GM23338 (cell line): ENCODE data around the gene PYY. TPM values are rescaled to one million over a fixed set of nuclear protein-coding genes. Genes with fewer than 3 reads are reported as not detected.

Experiments
- ATAC-seq: fragments of 200-7000 bp; cut with Tn5 transposase; 3 replicates; pipeline ENCODE4 v1.9.1; 2020
- DNase-seq: peaks from one replicate; pipeline ENCODE4 v3.0.0-alpha.2; 2015; ENCODE audit warnings: low spot score
- H2AFZ ChIP-seq: fragments of 200-600 bp; sonication (generic); 2 replicates; pipeline ENCODE4 v1.8.0; 2016; ENCODE audit warnings: antibody characterized with exemption, mild to moderate bottlenecking, moderate library complexity
- H3F3A ChIP-seq: fragments of 200-600 bp; sonication (generic); replicated peaks from 2 replicates; pipeline ENCODE4 v1.8.0; 2017; ENCODE audit warnings: antibody characterized with exemption, mixed run types, low read depth
- H3K27ac ChIP-seq: fragments of 200-600 bp; sonication (generic); 2 replicates; pipeline ENCODE4 v1.6.1; 2016; ENCODE audit warnings: low read depth
- H3K27me3 ChIP-seq: fragments of 200-600 bp; sonication (generic); 2 replicates; pipeline ENCODE4 v1.8.0; 2016; ENCODE audit warnings: mild to moderate bottlenecking, mixed run types, moderate library complexity; ENCODE audit not compliant: insufficient read depth
- H3K36me3 ChIP-seq: fragments of 200-600 bp; sonication (generic); 2 replicates; pipeline ENCODE4 v1.8.0; 2016; ENCODE audit warnings: mild to moderate bottlenecking; ENCODE audit not compliant: insufficient read depth
- H3K4me1 ChIP-seq: fragments of 200-600 bp; sonication (generic); 2 replicates; pipeline ENCODE4 v1.8.0; 2016; ENCODE audit warnings: mild to moderate bottlenecking, moderate library complexity; ENCODE audit not compliant: insufficient read depth
- H3K4me2 ChIP-seq: fragments of 200-600 bp; sonication (generic); 2 replicates; pipeline ENCODE4 v1.7.1; 2017; ENCODE audit warnings: mixed run types
- H3K4me3 ChIP-seq: fragments of 200-600 bp; sonication (generic); 2 replicates; pipeline ENCODE4 v1.6.1; 2016; ENCODE audit warnings: mixed run types
- H3K79me2 ChIP-seq: fragments of 200-600 bp; sonication (generic); replicated peaks from 2 replicates; pipeline ENCODE4 v1.8.0; 2017; ENCODE audit warnings: mild to moderate bottlenecking; ENCODE audit not compliant: insufficient read depth
- H3K9me2 ChIP-seq: fragments of 200-600 bp; sonication (generic); 2 replicates; pipeline ENCODE4 v1.8.0; 2017; ENCODE audit not compliant: insufficient read depth
- H4K20me1 ChIP-seq: fragments of 200-600 bp; sonication (generic); replicated peaks from 2 replicates; pipeline ENCODE4 v1.8.0; 2017; ENCODE audit warnings: mild to moderate bottlenecking; ENCODE audit not compliant: insufficient read depth
- H3K27ac Mint-ChIP-seq: 2 replicates; pipeline ENCODE4 v1.8.0; 2020; ENCODE audit warnings: inconsistent platforms, mild to moderate bottlenecking, moderate library complexity, mixed read lengths
- H3K27me3 Mint-ChIP-seq: 3 replicates; pipeline ENCODE4 v1.8.0; 2022; ENCODE audit warnings: low read depth, mild to moderate bottlenecking, moderate library complexity, mixed read lengths, inconsistent platforms; ENCODE audit not compliant: insufficient read depth, poor library complexity
- H3K36me3 Mint-ChIP-seq: 3 replicates; pipeline ENCODE4 v1.8.0; 2021; ENCODE audit warnings: low read depth, mild to moderate bottlenecking, inconsistent platforms, moderate library complexity, mixed read lengths
- H3K4me1 Mint-ChIP-seq: 3 replicates; pipeline ENCODE4 v1.8.0; 2020; ENCODE audit warnings: mild to moderate bottlenecking, inconsistent platforms, mixed read lengths
- H3K4me3 Mint-ChIP-seq: 3 replicates; pipeline ENCODE4 v1.8.0; 2021; ENCODE audit warnings: moderate library complexity, mild to moderate bottlenecking, inconsistent platforms, mixed read lengths
- H3K9me3 Mint-ChIP-seq: 3 replicates; pipeline ENCODE4 v1.8.0; 2020; ENCODE audit warnings: moderate library complexity, mild to moderate bottlenecking, inconsistent platforms, mixed read lengths
- CREB1 ChIP-seq: fragments of 250-450 bp; sonication (Bioruptor Pico); IDR thresholded peaks from 2 replicates; pipeline ENCODE4 v1.5.0; 2020; ENCODE audit warnings: low read depth, mild to moderate bottlenecking, moderate library complexity
- CTCF ChIP-seq, 2 experiments: fragments of 200-600 bp in 1 of 2; sonication (generic) in 1 of 2; conservative IDR thresholded peaks; 2 replicates each; pipeline versions ENCODE4 v1.5.1 to v1.6.1; 2016 to 2017; ENCODE audit warnings: antibody characterized with exemption in 2 of 2, low read depth in 2 of 2, mild to moderate bottlenecking in 2 of 2, moderate library complexity in 1 of 2
- ETS1 ChIP-seq: IDR thresholded peaks from 2 replicates; pipeline ENCODE4 v1.6.1; 2016; ENCODE audit warnings: antibody characterized with exemption
- EZH2 ChIP-seq: fragments of 200-600 bp; sonication (generic); IDR thresholded peaks from one replicate; pipeline ENCODE4 v1.8.0; 2017; ENCODE audit warnings: antibody characterized with exemption, mild to moderate bottlenecking, low read depth; ENCODE audit not compliant: unreplicated experiment
- EZH2phosphoT487 ChIP-seq: fragments of 200-600 bp; sonication (generic); IDR thresholded peaks from one replicate; pipeline ENCODE4 v1.8.1; 2018; ENCODE audit warnings: antibody characterized with exemption; ENCODE audit not compliant: unreplicated experiment
- JUNB ChIP-seq: IDR thresholded peaks from one replicate; pipeline ENCODE4 v1.6.1; 2016; ENCODE audit warnings: antibody characterized with exemption; ENCODE audit not compliant: unreplicated experiment
- REST ChIP-seq: IDR thresholded peaks from one replicate; pipeline ENCODE4 v1.6.1; 2018; ENCODE audit warnings: antibody characterized with exemption; ENCODE audit not compliant: unreplicated experiment
- STAT1 ChIP-seq: IDR thresholded peaks from one replicate; pipeline ENCODE4 v1.6.1; 2016; ENCODE audit warnings: antibody characterized with exemption; ENCODE audit not compliant: unreplicated experiment
- ZNF114 ChIP-seq: fragments of 250-450 bp; sonication (Bioruptor Pico); IDR thresholded peaks from 2 replicates; pipeline ENCODE4 v1.5.0; 2020; ENCODE audit warnings: mild to moderate bottlenecking, moderate library complexity
- polyA plus RNA-seq: library from polyadenylated mRNA; unstranded; fragments of >200 nt; fragmentation: Nextera tagmentation; extraction: Ambion mirVana; gene quantifications from 2 replicates; pipeline ENCODE4 v1.2.1, GENCODE V29; 2016
- total RNA-seq: library from RNA; depleted of rRNA; stranded (reverse); fragments of >200 nt; shearing (Covaris generic); gene quantifications from 2 replicates; pipeline ENCODE4 v1.2.3, GENCODE V29; 2014

Gene PYY
- total and polyA plus RNA-seq, 2 experiments from 2014 or later, result 0.56 to 8.5 TPM

- Mint-ChIP-seq H3K36me3 (no peaks in the 10 kb centered on the region; the same call in 2 of the 3 replicates), H3K4me3 (no peak overlapping the region), H3K9me3 (no peaks in the 10 kb centered on the region), H3K4me1 (peaks cover 3% of the 10 kb centered on the region), H3K27me3 (peaks cover 23% of the 10 kb centered on the region), H3K27ac (no peak overlapping the region)
- 0 out of 2 replicates have a peak, but pooled peaks cover 5% of the 10 kb centered on the region for H3K9me2 ChIP-seq
- H3F3A ChIP-seq, result no peaks in the 10 kb centered on the region
- no peak for TF ChIP-seq CTCF (conservative IDR thresholded peaks at IDR 0.05; ENCODE audit: low read depth in 2 of 2)
- no peak for TF ChIP-seq ETS1
- TF ChIP-seq ZNF114 (CRISPR knock-in tag), result no peak
- no peak for TF ChIP-seq JUNB
- TF ChIP-seq EZH2phosphoT487, result no peak
- no peak for TF ChIP-seq STAT1
- H3K27me3 ChIP-seq, result peaks cover 27% of the 10 kb centered on the region
- no peaks in the 10 kb centered on the region for H3K79me2 ChIP-seq
- H3K4me3 ChIP-seq, result no peak overlapping the region
- no peaks in the 10 kb centered on the region for H4K20me1 ChIP-seq
- ATAC-seq, result no peak
- H3K36me3 ChIP-seq, result no peaks in the 10 kb centered on the region
- DNase-seq, result no peak
- no peak overlapping the region for H2AFZ ChIP-seq
- H3K4me2 ChIP-seq, result no peak overlapping the region
- H3K4me1 ChIP-seq, result peaks cover 4% of the 10 kb centered on the region
- H3K27ac ChIP-seq, result no peak overlapping the region
Measured at GRCh38 chr17:43932923-43933322, 20.8 kb downstream of the PYY start.

GRCh38 chr17:43932357-43932756 lies 21.4 kb downstream of the PYY start:
- Histone ChIP-seq H4K20me1 (no peaks in the 10 kb centered on the region), H3K4me3 (no peak overlapping the region), H3K27me3 (peaks cover 27% of the 10 kb centered on the region), H3K4me2 (no peak overlapping the region), H3K4me1 (peaks cover 6% of the 10 kb centered on the region), H3F3A (no peaks in the 10 kb centered on the region), H2AFZ (no peak overlapping the region), H3K79me2 (no peaks in the 10 kb centered on the region), H3K36me3 (no peaks in the 10 kb centered on the region), H3K9me2 (0 out of 2 replicates have a peak, but pooled peaks cover 5% of the 10 kb centered on the region), H3K27ac (no peak overlapping the region)
- Mint-ChIP-seq H3K36me3 (no peaks in the 10 kb centered on the region; the same call in 2 of the 3 replicates), H3K4me3 (no peak overlapping the region), H3K27me3 (peaks cover 23% of the 10 kb centered on the region), H3K27ac (no peak overlapping the region), H3K4me1 (peaks cover 8% of the 10 kb centered on the region), H3K9me3 (no peaks in the 10 kb centered on the region)
- no peak for DNase-seq
- no peak for ATAC-seq
- no peak for TF ChIP-seq ZNF114 (CRISPR knock-in tag)
- TF ChIP-seq ETS1, result no peak
- no peak for TF ChIP-seq JUNB
- no peak for TF ChIP-seq EZH2
- no peak for TF ChIP-seq STAT1
- no peak for TF ChIP-seq EZH2phosphoT487
- TF ChIP-seq REST, result no peak
- no peak for TF ChIP-seq CREB1 (CRISPR knock-in tag)
- no peak for TF ChIP-seq CTCF (conservative IDR thresholded peaks at IDR 0.05; ENCODE audit: low read depth in 2 of 2)
